Activated effector memory CD4-positive, alpha-beta T cell treated with anti-CD3 and anti-CD28 coated beads, Interleukin-2, amount 50 U/mL, for 16 hours (primary cell): Measurements from ENCODE around the gene MFGE8.

Experiments
- DNase-seq: peaks from one replicate; pipeline ENCODE4 v3.0.0-alpha.2; 2020

MFGE8 gene

GRCh38 chr15:88897456-88898194 is 15.6 kb downstream of the MFGE8 start:
- peak; percentile 94 for DNase-seq

DNA sequence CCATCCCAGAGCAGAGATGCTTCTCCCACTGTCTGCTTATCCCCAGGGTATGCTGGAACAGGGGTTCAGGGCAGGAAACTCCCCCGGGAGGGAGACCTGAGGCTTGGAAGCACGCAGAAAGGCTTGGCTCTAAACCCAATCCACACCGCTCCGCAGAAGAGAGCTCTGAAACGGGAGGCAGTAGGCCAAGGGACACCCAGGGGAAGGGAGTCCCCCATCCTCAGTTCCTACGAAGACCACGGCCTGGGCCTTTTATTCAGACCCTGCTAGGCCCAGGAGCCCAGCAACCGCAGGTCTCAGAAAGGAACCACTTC is 16.1 kb downstream of the MFGE8 start:
- DNase-seq = no peak

DNA sequence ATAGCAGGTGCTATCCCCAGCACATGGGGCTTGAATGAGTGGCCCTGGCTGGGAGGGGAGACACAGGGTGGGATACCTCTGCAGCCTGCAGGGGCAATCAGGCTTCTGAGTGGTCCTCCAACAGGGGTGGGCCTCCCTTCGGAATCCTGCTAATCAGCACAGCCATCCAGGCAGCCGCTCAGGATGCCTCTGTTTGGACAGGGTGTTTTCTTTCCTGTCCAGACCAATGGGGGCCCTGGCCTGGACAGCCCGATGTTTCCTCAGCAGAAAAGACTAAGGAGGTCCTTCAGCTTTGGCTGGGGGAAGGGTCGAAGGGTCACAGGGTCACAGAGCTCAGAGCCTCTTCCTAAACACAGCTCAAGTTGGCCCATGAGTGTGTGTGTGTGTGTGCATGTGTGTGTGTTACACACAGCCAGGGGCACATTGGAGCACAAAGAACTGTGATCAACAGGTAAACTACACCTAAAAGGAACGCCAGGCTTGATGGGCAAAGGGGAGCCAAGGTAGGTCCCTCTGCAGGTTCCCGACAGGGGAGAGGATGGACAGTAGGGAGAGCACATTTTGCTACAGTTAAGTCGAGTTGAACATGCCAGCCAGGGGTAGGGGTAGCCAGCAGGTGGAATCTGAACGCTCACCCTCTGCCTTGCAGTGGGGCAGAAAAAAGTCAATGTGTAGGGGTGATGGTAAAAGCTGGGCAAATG is 16.7 kb downstream of the MFGE8 start:
- DNase-seq = no peak

DNA sequence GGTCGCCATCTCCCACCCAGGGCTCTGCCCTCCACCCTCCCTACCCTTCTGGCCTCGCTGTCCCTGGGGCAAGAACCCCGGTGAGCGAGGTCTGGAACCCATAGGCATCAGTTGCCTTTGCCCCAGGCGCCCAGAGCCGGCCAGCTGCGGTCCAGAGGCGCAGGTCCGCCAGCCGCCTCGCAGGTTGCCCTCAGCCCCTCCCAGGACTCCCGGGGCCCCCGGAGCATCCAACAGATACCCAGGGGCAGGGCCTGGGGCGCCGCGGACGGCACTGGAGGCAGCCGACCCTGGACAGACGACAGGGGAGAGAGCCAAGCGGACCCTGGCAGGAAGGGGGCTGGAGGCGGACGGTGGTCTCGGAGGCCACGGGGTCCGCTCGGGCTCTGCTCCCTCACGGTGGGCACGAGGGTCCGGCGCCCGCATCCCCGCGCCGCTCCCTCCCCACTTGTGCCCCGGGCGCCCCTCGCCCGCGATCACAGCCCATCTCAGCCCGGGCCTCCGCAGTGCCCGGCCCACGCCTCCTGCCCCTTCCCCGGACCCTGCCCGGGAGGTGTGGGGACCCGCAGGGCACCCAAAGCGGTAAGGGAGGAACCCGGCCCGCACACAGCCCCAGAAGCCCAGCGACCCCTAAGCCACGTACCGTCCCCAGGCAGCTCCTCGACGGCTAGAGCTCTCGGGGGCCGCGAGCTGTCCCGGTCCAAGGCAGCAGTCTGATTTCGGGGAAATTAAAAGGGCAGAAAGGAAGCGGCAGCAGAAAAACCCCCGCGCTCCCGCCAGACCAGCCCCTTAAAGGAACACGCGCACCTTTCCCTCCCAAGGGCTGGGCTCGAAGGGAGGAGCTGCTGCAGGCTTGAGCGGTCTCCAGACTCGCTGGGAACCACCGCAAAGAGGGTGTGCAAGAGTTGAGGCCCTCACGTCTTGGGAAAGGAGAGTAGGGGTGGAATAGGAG is 18.1 kb downstream of the MFGE8 start, which contains the start of gene HAPLN3:
TSS of gene HAPLN3 (minus strand) at position 726 of the 949 bp plus-strand sequence. CDS start 8,246 bp downstream, outside the sequence.
- peak; percentile 89 for DNase-seq

GRCh38 chr15:88894348-88894818 is 18.8 kb downstream of the MFGE8 start:
- peak; percentile 94 for DNase-seq

DNA sequence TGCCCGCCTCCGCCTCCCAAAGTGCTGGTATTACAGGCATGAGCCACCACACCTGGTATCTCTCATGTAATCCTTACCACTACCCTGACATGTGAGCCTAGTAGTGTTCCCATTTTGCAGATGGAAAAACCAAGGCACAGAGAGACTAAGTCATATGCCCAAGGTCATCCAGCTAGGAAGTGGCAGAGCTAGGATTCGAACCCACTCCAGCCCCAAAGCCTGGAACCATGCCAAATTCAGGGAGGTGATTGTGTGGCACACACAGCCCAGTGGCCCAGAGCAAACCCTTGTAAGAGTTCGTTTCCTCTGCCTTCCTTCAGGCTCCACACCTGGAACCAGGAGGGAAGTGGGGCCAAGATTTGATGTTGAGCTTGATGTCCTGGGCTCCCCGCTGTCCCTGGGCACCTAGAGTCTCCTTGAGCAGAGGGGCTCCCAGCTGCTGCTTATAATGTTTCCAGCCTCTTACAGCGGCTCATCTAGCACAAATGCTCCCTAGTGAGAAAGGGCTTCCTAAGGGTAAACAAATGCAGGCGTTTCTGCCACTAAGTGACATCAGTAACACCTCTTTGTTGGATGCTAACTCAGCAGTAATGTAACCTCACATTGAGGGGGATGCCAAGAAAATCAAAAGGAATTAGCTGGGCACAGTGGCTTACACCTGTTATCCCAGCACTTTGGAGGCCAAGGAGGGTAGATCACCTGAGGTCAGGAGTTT is 21.5 kb downstream of the MFGE8 start:
- no peak for DNase-seq

DNA sequence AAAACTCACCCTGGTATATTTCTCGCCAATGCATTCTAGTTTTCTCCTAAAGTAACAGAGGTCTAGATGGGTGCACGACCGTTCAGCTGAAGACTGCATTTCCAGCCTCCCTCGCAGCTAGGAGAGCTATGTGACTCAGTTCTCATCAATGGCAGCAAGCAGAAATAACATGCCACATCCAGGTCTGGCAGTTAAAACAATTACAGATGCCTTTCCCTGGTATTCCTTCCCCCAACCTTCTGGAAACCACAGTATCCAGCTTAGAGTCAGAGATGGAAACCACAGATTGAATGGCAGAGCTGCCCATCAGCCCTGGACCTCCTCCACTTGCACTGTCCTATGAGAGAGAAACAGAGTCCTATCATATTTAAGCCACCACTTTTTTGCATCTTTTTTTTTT is 22.7 kb downstream of the MFGE8 start:
- no peak for DNase-seq

DNA sequence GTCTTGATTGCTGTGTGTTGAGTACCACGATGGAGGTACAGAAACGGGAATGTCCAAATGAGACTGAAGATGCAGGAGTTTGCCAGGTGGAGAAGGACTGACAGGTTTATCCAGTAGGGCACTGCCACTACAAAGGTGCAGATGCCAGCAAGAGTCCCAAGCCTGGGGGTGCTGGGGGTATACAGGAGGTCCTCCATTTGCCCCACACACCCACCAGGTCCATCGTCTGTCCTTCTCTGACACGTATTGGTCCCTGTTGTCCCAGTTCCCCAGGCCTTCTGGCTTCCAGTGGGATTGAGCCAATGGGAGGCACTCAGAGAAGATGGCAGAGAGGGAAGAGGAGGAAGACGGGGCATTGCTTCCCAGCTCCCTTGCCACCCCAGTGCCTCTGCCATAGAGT is 24.5 kb downstream of the MFGE8 start:
- no peak for DNase-seq

DNA sequence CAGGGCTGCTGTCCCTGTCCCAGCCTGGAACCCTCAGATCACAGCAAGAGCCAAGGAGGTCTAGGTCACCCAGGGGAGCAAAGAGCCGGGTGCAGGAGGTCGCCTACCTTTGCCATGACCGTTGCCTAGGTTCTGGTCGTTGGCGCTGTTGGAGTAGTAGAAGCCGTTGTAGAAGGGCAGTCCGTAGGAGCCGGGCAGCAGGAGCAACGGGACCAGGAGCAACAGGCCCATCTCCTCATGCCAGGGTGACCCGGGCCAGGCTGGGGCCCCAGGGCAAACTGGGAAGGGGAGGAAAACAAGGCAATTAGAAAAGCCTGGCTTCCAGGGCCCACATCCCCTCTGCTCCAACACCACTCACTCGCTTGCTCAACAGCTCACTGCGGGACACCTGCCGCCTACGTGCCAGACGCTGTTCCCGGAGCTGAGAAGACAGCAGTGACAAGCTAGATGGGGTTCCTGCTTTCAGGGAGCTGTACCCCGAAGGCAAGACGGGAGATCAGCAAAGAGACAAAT is 26.1 kb downstream of the MFGE8 start:
- DNase-seq = no peak

- DNase-seq = no peak
These were observed 30.4 kb downstream of the MFGE8 start for GRCh38 chr15:88882785-88883184.

GRCh38 chr15:88881775-88882174 is 31.4 kb downstream of the MFGE8 start:
- no peak for DNase-seq

GRCh38 chr15:88880944-88881740 is 32.0 kb downstream of the MFGE8 start:
- DNase-seq = no peak

DNA sequence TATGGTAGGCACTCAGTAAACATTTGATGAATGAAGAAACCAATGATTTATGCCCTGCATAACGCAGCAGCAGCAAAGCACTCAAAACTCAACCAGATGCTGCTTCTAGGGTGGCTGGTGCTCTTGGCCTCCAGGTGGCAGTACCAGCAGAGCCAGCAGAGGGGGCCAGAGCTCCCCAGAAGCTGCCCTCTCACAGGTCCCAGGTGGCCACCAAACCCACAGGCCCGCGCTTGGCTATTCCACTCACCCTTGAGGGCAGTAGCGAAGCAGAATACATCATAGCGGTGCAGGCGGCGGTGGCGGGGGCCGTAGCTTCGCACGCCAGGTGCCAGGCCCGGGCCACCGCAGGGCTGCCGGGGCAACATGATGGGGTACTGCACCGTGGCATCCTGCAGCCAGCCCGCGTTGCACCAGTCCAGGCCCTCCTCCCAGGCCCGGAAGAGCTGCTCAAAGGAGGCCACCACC is 34.4 kb downstream of the MFGE8 start:
- peak; percentile 72 for DNase-seq

GRCh38 chr15:88877906-88878305 is 35.3 kb downstream of the MFGE8 start:
- DNase-seq = no peak

- no peak for DNase-seq
These were observed 35.8 kb downstream of the MFGE8 start for GRCh38 chr15:88877415-88877814.

DNA sequence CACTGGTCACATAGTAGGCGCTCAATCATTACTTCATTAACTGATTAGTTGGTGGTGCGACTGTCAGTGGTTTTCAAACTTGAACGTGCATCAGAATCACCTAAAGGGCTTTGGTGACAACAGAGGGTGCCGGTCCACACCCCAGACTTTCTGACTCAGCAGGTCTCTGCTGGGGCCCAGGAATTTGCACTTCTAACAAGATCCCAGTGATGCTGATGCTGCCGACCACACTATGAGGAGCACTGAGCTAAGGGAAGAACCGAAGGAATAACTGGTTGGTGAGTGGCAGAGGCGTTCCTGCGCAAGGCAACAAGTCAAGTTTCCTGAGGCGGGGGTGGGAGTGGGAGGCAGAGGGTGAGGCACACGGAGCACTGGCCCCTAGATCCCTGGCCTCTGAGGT is 36.6 kb downstream of the MFGE8 start:
- no peak for DNase-seq

DNA sequence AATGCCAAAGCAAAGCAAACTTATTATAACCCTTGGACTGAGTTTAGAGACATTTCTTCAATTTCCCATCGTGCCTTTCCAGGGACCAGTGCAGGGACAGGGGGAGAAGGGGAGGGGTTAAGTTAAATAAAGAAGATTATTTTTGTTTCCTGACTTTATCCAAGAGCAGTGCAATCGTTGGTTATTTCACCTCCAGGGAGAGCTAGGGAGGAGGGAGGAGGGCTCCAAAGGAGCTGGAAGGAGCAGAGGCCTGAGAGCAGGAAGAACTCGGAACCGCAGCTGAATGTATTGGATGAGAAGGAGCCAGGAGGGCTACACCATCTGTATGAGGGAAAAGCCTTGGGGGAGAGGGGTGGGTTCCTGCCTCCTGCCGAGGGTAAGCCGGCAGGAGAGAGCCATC is 38.5 kb downstream of the MFGE8 start:
- DNase-seq = no peak

DNA sequence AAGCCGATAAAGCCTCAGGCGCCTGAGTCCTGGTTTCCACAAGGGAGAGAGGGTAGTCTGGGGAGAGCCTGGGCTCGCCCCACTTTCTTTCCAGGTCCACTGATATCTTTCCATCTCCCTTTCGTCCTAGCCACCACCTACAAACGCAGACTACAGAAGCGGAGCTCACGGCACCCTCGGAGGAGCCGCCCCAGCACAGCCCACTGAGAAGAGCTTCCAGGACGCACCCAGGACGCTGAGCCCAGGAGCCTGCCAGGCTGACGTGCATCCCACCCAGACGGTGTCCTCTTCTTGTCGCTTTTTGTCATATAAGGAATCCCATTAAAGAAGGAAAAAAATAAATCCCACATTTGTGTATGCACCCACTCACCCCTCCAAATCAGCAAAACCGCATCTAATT is 38.9 kb downstream of the MFGE8 start:
- no peak for DNase-seq

DNA sequence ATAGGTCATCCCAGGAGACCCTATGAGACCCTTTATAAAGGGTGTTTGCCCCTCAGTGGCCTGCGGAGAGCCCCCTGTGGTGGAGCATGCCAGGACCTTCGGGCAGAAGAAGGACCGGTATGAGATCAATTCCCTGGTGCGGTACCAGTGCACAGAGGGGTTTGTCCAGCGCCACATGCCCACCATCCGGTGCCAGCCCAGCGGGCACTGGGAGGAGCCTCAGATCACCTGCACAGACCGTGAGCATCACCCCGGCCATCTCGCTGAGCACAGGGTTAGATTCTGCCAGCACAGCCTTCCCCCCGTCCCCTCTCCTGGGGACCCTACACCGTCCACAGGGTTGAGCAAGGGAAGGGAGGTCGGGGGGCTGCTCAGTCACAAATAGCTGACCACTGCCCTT is 39.4 kb downstream of the MFGE8 start:
- no peak for DNase-seq

DNA sequence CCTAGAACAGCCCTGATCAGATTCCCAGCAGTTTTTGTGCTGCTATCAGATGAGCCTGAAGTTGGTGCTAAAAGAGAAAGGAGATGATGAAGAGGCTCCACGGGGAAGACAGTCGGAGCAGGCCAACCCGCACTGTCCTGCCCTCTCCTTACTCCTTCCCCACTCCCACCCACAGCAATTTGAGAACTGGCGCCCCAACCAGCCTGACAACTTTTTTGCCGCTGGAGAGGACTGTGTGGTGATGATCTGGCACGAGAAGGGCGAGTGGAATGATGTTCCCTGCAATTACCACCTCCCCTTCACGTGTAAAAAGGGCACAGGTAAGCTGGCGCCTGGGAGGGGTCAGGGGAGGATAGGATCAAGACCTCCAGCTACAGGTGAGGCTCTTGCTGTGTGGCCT is 40.5 kb downstream of the MFGE8 start:
- no peak for DNase-seq

DNA sequence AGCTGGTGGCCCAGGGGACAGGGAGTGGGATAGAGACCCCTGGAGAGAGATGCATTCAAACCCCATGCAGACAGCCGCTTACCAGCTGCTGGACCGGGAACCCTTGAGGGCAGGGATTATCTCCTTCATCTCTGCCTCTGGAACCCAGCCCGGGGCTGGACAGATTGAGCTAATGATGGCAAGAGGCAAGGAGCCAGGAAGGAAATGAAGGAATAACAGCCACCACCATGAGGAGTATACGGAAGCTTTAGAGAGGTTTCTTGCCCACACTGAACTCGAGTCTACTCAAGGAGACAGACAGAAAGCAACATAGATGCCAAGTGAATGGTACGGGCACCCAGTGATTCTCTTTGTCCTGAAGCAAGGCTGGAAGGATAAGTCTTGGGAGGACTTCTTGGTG is 41.1 kb downstream of the MFGE8 start:
- DNase-seq = no peak

- no peak for DNase-seq
These were observed 41.9 kb downstream of the MFGE8 start for GRCh38 chr15:88871313-88871712.
